Measurements from ENCODE around the gene P2RY14.

Gene P2RY14

DNA sequence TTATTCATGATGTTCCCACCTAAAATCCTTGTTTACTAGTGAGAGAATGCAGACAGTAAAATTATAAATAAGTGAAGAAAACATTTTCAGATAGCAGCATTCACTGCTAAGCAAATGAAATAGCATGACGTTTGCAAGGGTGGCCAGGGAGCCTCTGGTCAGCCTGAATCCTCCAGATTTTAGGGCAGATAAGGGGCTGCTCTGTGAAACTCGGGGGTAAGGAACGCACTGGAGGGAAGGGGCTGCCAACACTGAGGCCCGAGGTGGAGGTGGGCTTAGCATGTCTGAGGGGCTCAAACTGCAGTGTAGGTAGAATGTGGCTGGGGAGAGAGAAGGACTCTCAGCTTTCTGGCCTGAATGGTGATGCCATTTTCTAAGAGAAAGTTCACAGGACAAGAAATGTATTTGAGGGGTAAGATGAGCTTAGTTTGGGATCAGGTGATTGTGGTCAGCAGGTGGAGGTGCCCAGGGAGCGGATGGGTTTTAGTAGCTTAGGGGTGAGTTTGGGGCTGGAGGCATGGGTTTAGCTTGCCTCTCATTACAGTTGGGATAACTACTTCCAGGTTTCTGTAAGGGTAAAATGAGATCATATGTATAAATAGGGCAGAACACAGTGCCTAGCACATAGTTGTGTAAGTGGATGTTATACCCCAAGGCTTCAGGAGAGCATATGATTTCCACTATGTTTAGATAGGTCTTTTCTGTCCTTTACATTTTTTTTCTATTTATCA is 95.8 kb downstream of the P2RY14 start:
- no peak for DNase-seq (ENCODE audit: low spot score)

- DNase-seq (ENCODE audit: low spot score): no peak
Observed at GRCh38 chr3:151178208-151178845, 100.0 kb downstream of the P2RY14 start.

DNA sequence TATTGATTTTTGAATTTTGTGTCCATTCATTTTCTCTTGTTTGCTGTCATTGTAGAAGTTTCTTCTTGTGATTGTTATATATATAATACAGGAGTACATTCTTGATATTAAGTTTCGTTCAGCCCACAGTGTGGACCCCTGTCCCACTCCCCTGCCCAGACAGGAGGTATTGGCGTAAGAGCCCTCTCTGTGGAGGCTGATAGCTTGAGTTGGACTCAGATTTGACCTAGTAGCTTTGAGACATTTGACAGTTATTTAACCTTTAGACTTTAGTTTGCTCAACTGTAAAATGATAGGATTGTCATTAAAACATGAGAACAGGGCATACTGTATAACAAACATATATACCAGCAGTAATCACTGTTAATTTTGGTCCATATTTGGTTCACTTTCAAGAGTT is 102.4 kb downstream of the P2RY14 start:
- DNase-seq (ENCODE audit: low spot score): no peak

DNA sequence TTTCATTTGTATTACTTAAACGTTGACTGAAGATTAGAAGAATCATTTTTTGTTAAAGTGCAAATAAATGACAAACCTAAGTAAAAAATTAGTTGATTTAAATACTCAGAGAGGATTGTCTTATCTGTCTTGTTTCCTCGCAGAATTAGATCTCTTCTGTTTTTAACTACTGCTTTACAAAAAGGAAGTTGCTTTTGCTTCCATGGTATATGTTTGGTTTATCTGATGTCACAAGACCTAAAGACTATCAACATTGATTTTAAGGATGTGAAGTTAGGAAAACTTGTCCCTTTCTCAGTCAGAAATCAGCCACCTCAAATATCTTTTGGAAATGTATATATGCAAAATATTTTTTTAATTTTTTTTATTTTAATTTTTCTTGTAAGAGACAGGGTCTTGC is 104.0 kb downstream of the P2RY14 start:
- no peak for DNase-seq (ENCODE audit: low spot score)

- DNase-seq (ENCODE audit: low spot score): no peak
Observed at GRCh38 chr3:151171145-151171757, 107.1 kb downstream of the P2RY14 start.

GRCh38 chr3:151169948-151170679 is 108.2 kb downstream of the P2RY14 start:
- peak; percentile 62 for DNase-seq (ENCODE audit: low spot score)

- no peak for DNase-seq (ENCODE audit: low spot score)
Observed at GRCh38 chr3:151169262-151169947, 108.9 kb downstream of the P2RY14 start.

DNA sequence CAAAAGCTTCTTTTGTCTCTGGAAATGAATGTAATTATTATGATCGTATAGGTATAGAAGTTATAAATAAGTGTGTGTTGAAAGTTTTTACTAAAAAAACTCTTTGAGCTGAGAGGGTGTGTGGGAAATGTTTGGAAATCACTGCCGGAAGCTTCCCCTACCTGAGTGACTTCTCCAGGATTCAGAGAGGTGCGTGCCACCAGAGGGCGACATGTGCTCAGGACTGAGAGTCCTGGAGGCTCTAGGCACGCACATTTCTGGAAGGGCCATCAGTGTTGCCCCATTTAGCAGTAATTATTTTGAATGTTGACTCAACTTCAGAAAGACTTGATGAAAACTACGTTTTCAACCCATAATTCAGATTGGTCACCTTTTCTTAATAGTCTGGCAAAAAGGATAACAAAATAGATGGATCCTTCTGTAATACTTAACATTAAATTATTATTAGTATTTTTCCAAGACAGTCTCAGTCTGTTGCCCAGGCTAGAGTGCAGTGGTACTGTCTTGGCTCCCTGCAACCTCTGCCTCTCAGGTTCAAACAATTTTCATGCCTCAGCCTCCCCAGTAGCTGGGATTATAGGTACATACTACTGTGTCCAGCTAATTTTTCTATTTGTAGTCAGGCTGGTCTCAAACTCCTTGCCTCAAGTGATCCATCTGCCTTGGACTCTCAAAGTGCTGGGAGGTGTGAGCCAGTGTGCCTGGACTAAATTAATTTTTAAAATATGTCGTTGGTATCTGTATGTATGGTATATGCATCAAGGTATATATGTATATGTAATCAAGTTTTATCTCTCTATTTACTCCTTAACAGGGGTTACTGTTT is 109.9 kb downstream of the P2RY14 start:
- DNase-seq (ENCODE audit: low spot score): peak; percentile 83

GRCh38 chr3:151166161-151166560 is 112.2 kb downstream of the P2RY14 start:
- DNase-seq (ENCODE audit: low spot score): no peak

GRCh38 chr3:151165226-151165625 is 113.1 kb downstream of the P2RY14 start:
- DNase-seq (ENCODE audit: low spot score): no peak

Measured in GM03348 (cell line).